SH-SY5Y (cell line): ENCODE data around the gene FLNB.

ENCODE experiments used
- GATA2 ChIP-seq: IDR thresholded peaks from 2 replicates; pipeline ENCODE4 v1.6.1; 2011; ENCODE audit warnings: mild to moderate bottlenecking, low read depth, low read length
- GATA3 ChIP-seq: IDR thresholded peaks from 2 replicates; pipeline ENCODE4 v1.6.1; 2011; ENCODE audit warnings: low read depth, mild to moderate bottlenecking, low read length, moderate library complexity

DNA sequence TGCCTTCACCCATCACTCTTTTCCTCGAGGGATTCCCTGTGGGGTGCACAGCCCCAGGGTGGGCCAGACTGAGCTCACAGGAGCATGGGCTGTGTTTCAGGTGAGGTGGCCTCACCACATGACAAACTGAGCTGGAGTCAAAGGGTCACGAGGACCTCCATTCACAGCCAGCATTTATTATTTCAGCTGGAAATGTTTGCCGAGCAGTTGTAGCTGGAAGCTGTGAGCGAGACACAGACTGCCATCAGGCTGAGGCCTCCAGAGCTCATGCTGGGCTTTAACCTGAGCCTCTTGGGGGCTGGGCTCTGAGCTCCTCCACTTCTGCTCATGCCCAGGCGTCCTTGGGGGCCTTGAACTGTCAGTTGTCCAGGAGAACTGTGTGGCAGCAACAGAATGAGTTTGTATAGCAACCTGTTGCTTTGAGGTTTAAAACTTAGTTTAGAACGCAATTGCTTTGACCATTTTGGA is 57.5 kb downstream of the FLNB start:
- TF ChIP-seq GATA2, result no peak
- TF ChIP-seq GATA3, result no peak
